GM19455 (cell line): Measurements from ENCODE around the gene ACSM2B.
"Not testable (repeated sequence)": the region's sequence is repeated elsewhere in the genome, so short reads cannot be mapped to it uniquely, and the experiment has no call there.

Experiments
- ATAC-seq: cut with Tn5 transposase; IDR thresholded peaks from one replicate; pipeline ENCODE4 v1.9.1; 2021; ENCODE audit not compliant: unreplicated experiment

Gene ACSM2B

GRCh38 chr16:20576145-20576544 lies at the start of gene ACSM2B:
TSS of gene ACSM2B (minus strand) at chr16:20576367. CDS start at chr16:20564845, 11,522 bp downstream.
- ATAC-seq = not testable (repeated sequence)

GRCh38 chr16:20624882-20625807 lies 49.0 kb upstream of the ACSM2B start:
- no peak for ATAC-seq

GRCh38 chr16:20624205-20624604 lies 48.0 kb upstream of the ACSM2B start:
- no peak for ATAC-seq

GRCh38 chr16:20622498-20622870 lies 46.3 kb upstream of the ACSM2B start:
- ATAC-seq = no peak

- ATAC-seq = no peak
These were observed 45.2 kb upstream of the ACSM2B start for GRCh38 chr16:20621406-20621805.

- ATAC-seq = no peak
These were observed 44.6 kb upstream of the ACSM2B start for GRCh38 chr16:20620770-20621169.

GRCh38 chr16:20620003-20620402 lies 43.8 kb upstream of the ACSM2B start:
- no peak for ATAC-seq

- no peak for ATAC-seq
These were observed 41.1 kb upstream of the ACSM2B start for GRCh38 chr16:20617271-20617670.

GRCh38 chr16:20614186-20615141 lies 38.3 kb upstream of the ACSM2B start:
- no peak for ATAC-seq

- ATAC-seq = no peak
These were observed 37.5 kb upstream of the ACSM2B start for GRCh38 chr16:20613481-20614185.

- no peak for ATAC-seq
These were observed 36.6 kb upstream of the ACSM2B start for GRCh38 chr16:20612551-20613480.

- ATAC-seq = no peak
These were observed 35.9 kb upstream of the ACSM2B start for GRCh38 chr16:20611975-20612481.

- ATAC-seq = no peak
These were observed 35.3 kb upstream of the ACSM2B start for GRCh38 chr16:20611350-20611902.

- ATAC-seq = no peak
These were observed 34.8 kb upstream of the ACSM2B start for GRCh38 chr16:20610892-20611349.

- ATAC-seq = no peak
These were observed 34.2 kb upstream of the ACSM2B start for GRCh38 chr16:20610211-20610891.

GRCh38 chr16:20602205-20602604 lies 26.0 kb upstream of the ACSM2B start:
- not testable (repeated sequence) for ATAC-seq

GRCh38 chr16:20599475-20599874 lies 23.3 kb upstream of the ACSM2B start:
- ATAC-seq = not testable (repeated sequence)

- ATAC-seq = no peak
These were observed 22.8 kb upstream of the ACSM2B start for GRCh38 chr16:20598832-20599469.
